Mucosa of stomach (tissue), 1 donor: ENCODE measurements around the gene IPPK.

Experiments used
- H3K27me3 ChIP-seq: one replicate; pipeline ENCODE4 v1.7.0; 2013; ENCODE audit warnings: mild to moderate bottlenecking, low read length; ENCODE audit not compliant: control insufficient read depth, insufficient read depth
- H3K36me3 ChIP-seq: one replicate; pipeline ENCODE4 v1.7.0; 2013; ENCODE audit warnings: low read length; ENCODE audit not compliant: control insufficient read depth, insufficient read depth
- H3K4me1 ChIP-seq: one replicate; pipeline ENCODE4 v1.7.0; 2013; ENCODE audit warnings: mild to moderate bottlenecking, low read length; ENCODE audit not compliant: control insufficient read depth, insufficient read depth
- H3K4me3 ChIP-seq: one replicate; pipeline ENCODE4 v1.7.0; 2013; ENCODE audit warnings: low read length
- H3K9ac ChIP-seq: one replicate; pipeline ENCODE4 v1.7.0; 2013; ENCODE audit warnings: mild to moderate bottlenecking, low read length, moderate library complexity
- H3K9me3 ChIP-seq: one replicate; pipeline ENCODE4 v1.7.0; 2013; ENCODE audit warnings: mild to moderate bottlenecking, low read length, moderate library complexity; ENCODE audit not compliant: control insufficient read depth
- donor health status: Pancreatic carcinoma.

IPPK gene

GRCh38 chr9:92711844-92712243 is 41.9 kb upstream of the IPPK start:
- Histone ChIP-seq H3K4me1 (peaks cover 12% of the 10 kb centered on the region), H3K9ac (no peak overlapping the region), H3K27me3 (no peaks in the 10 kb centered on the region), H3K9me3 (no peaks in the 10 kb centered on the region), H3K36me3 (peaks cover 8% of the 10 kb centered on the region), H3K4me3 (no peak overlapping the region)

DNA sequence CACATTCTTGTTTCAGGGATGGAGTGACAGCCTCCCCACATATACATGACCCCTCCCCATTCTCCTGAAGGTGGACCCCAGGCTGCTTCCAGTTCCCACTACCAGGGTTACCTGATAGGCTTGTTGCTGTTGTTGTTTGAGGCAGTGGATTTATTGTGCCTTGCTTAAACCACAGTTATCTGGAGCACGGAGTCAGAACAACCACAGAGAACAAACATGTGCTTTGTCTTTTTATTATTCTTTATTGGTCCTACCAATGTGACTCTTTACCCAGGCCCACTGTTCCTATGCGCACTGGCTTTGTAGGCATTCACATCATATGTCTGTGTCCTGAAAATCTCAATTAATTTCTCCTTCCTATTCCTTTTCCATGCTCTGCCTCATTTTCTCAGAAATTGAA is 41.2 kb upstream of the IPPK start:
- no peaks in the 10 kb centered on the region for H3K9me3 ChIP-seq
- H3K36me3 ChIP-seq: peaks cover 8% of the 10 kb centered on the region
- no peak overlapping the region for H3K4me3 ChIP-seq
- H3K27me3 ChIP-seq: no peaks in the 10 kb centered on the region
- no peak overlapping the region for H3K9ac ChIP-seq
- H3K4me1 ChIP-seq: peaks cover 6% of the 10 kb centered on the region

DNA sequence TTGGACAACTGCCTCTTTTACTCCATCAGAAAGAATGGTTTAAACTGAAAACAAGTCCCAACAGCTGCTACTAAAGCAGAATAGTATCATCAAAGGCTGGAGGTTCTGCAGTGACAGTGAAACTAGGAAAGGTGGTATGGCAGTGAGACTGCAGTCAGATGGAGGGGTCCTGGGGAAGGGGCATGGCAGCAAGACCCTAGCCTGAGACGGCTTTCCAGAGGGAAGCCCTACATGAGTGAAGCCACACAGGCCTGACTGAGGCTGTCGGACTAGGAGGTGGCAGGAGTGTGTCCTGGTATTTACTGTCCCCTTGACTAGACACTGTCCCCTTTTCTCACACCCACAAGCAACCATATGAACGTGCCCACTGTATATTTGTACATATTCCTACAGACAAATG is 40.4 kb upstream of the IPPK start:
- H3K27me3 ChIP-seq: no peaks in the 10 kb centered on the region
- H3K4me3 ChIP-seq: no peak overlapping the region
- H3K4me1 ChIP-seq: no peaks in the 10 kb centered on the region
- H3K9me3 ChIP-seq: no peaks in the 10 kb centered on the region
- no peak overlapping the region for H3K9ac ChIP-seq
- H3K36me3 ChIP-seq: peaks cover 4% of the 10 kb centered on the region

- H3K9ac ChIP-seq: no peak overlapping the region
- no peaks in the 10 kb centered on the region for H3K27me3 ChIP-seq
- no peaks in the 10 kb centered on the region for H3K9me3 ChIP-seq
- no peak overlapping the region for H3K4me3 ChIP-seq
- no peaks in the 10 kb centered on the region for H3K4me1 ChIP-seq
- H3K36me3 ChIP-seq: peaks cover 2% of the 10 kb centered on the region
These were observed 40.0 kb upstream of the IPPK start for GRCh38 chr9:92709954-92710353.

DNA sequence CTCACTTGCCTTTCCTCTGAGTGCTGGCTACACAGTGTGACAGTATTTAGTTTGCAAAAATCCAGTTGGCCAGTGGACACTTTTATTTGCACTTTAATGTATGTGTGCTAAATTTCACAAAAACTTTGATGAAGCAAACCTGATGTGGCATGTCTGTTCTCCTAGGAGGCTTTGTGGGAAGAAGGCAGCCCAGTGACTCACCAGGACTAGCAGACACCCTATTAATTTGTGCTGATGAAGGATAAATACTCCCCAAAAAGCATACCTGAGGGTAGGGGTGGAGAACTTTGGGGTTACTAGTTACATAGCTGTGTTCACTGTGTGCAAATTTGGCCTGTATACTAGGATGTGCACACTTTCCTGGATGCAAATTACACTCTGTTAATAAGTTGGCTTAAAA is 39.3 kb upstream of the IPPK start:
- Histone ChIP-seq H3K9me3 (no peaks in the 10 kb centered on the region), H3K4me3 (no peak overlapping the region), H3K9ac (no peak overlapping the region), H3K27me3 (no peaks in the 10 kb centered on the region), H3K4me1 (no peaks in the 10 kb centered on the region), H3K36me3 (no peaks in the 10 kb centered on the region)

DNA sequence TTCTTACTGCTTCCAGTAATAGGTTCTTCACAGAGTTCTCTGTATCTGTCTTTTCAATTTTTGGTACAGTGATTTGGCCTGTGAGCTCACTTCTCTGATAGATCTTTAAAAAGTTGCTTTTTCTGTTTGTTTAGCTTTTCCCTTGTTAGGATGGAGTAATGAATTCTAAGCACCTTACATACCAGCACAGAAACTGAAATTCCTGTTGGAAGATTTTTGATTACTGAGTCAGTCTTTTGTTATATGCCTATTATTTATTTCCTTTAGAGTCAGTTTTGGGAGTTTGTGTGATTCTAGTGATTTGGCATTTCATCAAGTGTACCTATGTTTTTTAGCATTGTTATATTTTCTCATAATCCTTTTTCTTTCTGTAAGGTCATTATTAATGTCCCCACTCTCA is 37.6 kb upstream of the IPPK start:
- no peaks in the 10 kb centered on the region for H3K27me3 ChIP-seq
- no peak overlapping the region for H3K9ac ChIP-seq

GRCh38 chr9:92706218-92706940 is 36.4 kb upstream of the IPPK start:
- Histone ChIP-seq H3K9me3 (no peaks in the 10 kb centered on the region), H3K9ac (no peak overlapping the region), H3K36me3 (no peaks in the 10 kb centered on the region), H3K4me1 (no peaks in the 10 kb centered on the region), H3K27me3 (no peaks in the 10 kb centered on the region), H3K4me3 (no peak overlapping the region)

More for the DNA sequence above, 37.6 kb upstream of the IPPK start:
- Histone ChIP-seq H3K36me3 (no peaks in the 10 kb centered on the region), H3K4me3 (no peak overlapping the region), H3K9me3 (no peaks in the 10 kb centered on the region), H3K4me1 (no peaks in the 10 kb centered on the region)

DNA sequence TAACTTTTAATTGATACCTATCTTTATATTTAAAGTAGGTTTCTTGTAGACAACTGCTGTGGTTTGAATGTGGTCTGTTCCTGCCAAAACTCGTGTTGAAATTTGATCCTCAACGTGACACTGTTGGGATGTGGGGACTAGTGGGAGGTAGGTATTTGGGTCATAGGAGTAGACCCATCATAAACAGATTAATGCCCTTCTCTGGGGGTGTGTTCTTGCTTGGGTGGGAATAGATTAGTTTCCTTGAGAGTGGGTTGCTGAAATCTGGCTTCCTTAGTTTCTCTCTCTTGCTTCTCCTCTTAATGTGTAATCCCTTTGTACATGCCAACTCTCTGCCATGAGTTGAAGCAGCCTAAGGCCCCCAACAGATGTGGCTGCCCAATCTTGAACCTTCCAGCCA is 34.6 kb upstream of the IPPK start:
- Histone ChIP-seq H3K4me3 (no peak overlapping the region), H3K4me1 (no peaks in the 10 kb centered on the region), H3K9ac (no peak overlapping the region), H3K9me3 (no peaks in the 10 kb centered on the region), H3K36me3 (no peaks in the 10 kb centered on the region), H3K27me3 (no peaks in the 10 kb centered on the region)

DNA sequence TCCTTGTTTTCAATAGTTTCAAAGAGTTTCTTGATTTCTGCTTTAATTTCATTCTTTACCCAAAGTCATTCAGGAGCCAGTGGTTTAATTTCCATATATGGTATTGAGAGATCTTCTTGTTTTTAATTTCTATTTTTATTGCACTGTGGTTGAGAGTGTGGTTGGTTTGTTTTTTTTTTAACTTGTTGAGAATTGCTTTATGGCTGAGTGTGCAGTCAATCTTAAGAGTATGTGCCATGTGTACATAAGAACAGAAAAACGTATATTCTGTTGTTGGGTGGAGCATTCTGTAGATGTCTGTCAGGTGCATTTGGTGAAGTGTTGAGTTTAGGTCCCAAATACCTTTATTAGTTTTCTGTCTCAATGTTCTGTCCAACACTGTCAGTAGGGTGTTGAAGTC is 26.7 kb upstream of the IPPK start:
- H3K9ac ChIP-seq: no peak overlapping the region
- no peaks in the 10 kb centered on the region for H3K4me1 ChIP-seq
- no peak overlapping the region for H3K4me3 ChIP-seq
- no peaks in the 10 kb centered on the region for H3K36me3 ChIP-seq
- H3K27me3 ChIP-seq: no peaks in the 10 kb centered on the region
- no peaks in the 10 kb centered on the region for H3K9me3 ChIP-seq

- Histone ChIP-seq H3K4me1 (no peaks in the 10 kb centered on the region), H3K36me3 (no peaks in the 10 kb centered on the region), H3K9ac (no peak overlapping the region), H3K27me3 (no peaks in the 10 kb centered on the region), H3K9me3 (no peaks in the 10 kb centered on the region), H3K4me3 (no peak overlapping the region)
These were observed 17.0 kb upstream of the IPPK start for GRCh38 chr9:92686954-92687353.

GRCh38 chr9:92685022-92685421 is 15.1 kb upstream of the IPPK start:
- H3K9me3 ChIP-seq: no peaks in the 10 kb centered on the region
- no peaks in the 10 kb centered on the region for H3K36me3 ChIP-seq
- H3K9ac ChIP-seq: no peak overlapping the region
- no peaks in the 10 kb centered on the region for H3K27me3 ChIP-seq
- no peak overlapping the region for H3K4me3 ChIP-seq
- no peaks in the 10 kb centered on the region for H3K4me1 ChIP-seq

- Histone ChIP-seq H3K27me3 (peaks cover 3% of the 10 kb centered on the region), H3K36me3 (no peaks in the 10 kb centered on the region), H3K9me3 (no peaks in the 10 kb centered on the region), H3K9ac (no peak overlapping the region), H3K4me3 (no peak overlapping the region), H3K4me1 (no peaks in the 10 kb centered on the region)
These were observed 12.3 kb upstream of the IPPK start for GRCh38 chr9:92682269-92682668.
